ENCODE measurements around the gene MAPKAPK5. TPM values are rescaled to one million over a fixed set of nuclear protein-coding genes. Genes with fewer than 3 reads are reported as not detected.

Gene MAPKAPK5
- polyA plus RNA-seq, 1 experiment = 32.5 TPM

Small RNA genes within 50 kb of the gene (small RNA-seq; reads per million reads assigned to genes)
- gene MIR6761 (ENCODE audit: insufficient read length, low read depth, low replicate concordance) = not detected

Other genes with a start within 250 kb of the MAPKAPK5 start
- 21.5 and 30.3 TPM in 2 replicates for gene ATXN2, start 242.9 kb upstream of the MAPKAPK5 start, polyA plus RNA-seq (2011; rRNA removed)
- gene BRAP, start 156.3 kb upstream of the MAPKAPK5 start, polyA plus RNA-seq (2011; rRNA removed) = 15.8 and 21.8 TPM in 2 replicates
- 9.9 and 15.4 TPM in 2 replicates for gene ACAD10, start 156.2 kb upstream of the MAPKAPK5 start, polyA plus RNA-seq (2011; rRNA removed)
- gene ALDH2, start 75.3 kb upstream of the MAPKAPK5 start, polyA plus RNA-seq (2011; rRNA removed) = 44.5 and 48.8 TPM in 2 replicates
- 16.6 and 21.3 TPM in 2 replicates for gene TMEM116, start 170.9 kb downstream of the MAPKAPK5 start, polyA plus RNA-seq (2011; rRNA removed)
- gene ERP29, start 171.2 kb downstream of the MAPKAPK5 start, polyA plus RNA-seq (2011; rRNA removed) = 87.6 and 138 TPM in 2 replicates

Data from BJ (cell line).